Thoracic aorta (tissue), 2 donors: ENCODE results near the gene ADAMTS16. TPM values are rescaled to one million over a fixed set of nuclear protein-coding genes. Genes with fewer than 3 reads are reported as not detected.
"Not testable (repeated sequence)": the region's sequence is repeated elsewhere in the genome, so short reads cannot be mapped to it uniquely, and the experiment has no call there.

ENCODE experiments used
- ATAC-seq: fragments of 150-250 bp; one replicate; pipeline ENCODE4 v1.8.0; 2017; ENCODE audit warnings: low read depth; ENCODE audit not compliant: insufficient number of reproducible peaks, low FRiP score
- DNase-seq: peaks from one replicate; pipeline ENCODE4 v3.0.0-alpha.2; 2020; ENCODE audit warnings: low spot score
- H3K27ac ChIP-seq, 2 donors: fragments of 200-600 bp; sonication (generic); 1 replicate in 1 of 2; 2 replicates in 1 of 2; pipeline ENCODE4 v1.5.1; 2016; ENCODE audit warnings: mild to moderate bottlenecking in 2 of 2, moderate library complexity in 2 of 2
- H3K27me3 ChIP-seq: fragments of 200-600 bp; sonication (generic); replicated peaks from 2 replicates; pipeline ENCODE4 v1.6.0; 2016; ENCODE audit warnings: mild to moderate bottlenecking; ENCODE audit not compliant: insufficient read depth
- H3K36me3 ChIP-seq: fragments of 200-600 bp; sonication (generic); one replicate; pipeline ENCODE4 v1.5.1; 2016
- H3K4me1 ChIP-seq, 2 donors: fragments of 200-600 bp; sonication (generic); 1 replicate in 1 of 2; 2 replicates in 1 of 2; pipeline versions ENCODE4 v1.5.1 to v1.6.0; 2016; ENCODE audit warnings: low read depth in 2 of 2, mild to moderate bottlenecking in 1 of 2; ENCODE audit not compliant: control insufficient read depth in 1 of 2
- H3K4me3 ChIP-seq: fragments of 200-600 bp; sonication (generic); 2 replicates; pipeline ENCODE4 v1.5.1; 2016; ENCODE audit warnings: mild to moderate bottlenecking
- H3K9me3 ChIP-seq: fragments of 200-600 bp; sonication (generic); 2 replicates; pipeline ENCODE4 v1.5.1; 2016
- CTCF ChIP-seq: fragments of 200-600 bp; sonication (generic); IDR thresholded peaks from one replicate; pipeline ENCODE4 v1.5.1; 2019; ENCODE audit warnings: antibody characterized with exemption
- total RNA-seq, 2 donors: library from RNA; depleted of rRNA; stranded (reverse); fragments of >200 nt; gene quantifications; one replicate each; pipeline versions ENCODE4 v1.1.0 to v1.2.3, GENCODE V29; 2016

The ADAMTS16 gene
- total RNA-seq, 2 donors from 2014 or later, result not detected

- H3K36me3 ChIP-seq, result no peaks in the 10 kb centered on the region
- peaks cover 10 to 18% of the 10 kb centered on the region in 2 donors for H3K4me1 ChIP-seq
- H3K4me3 ChIP-seq, result no peak overlapping the region
- TF ChIP-seq CTCF, result no peak
- ATAC-seq, result no peak
- no peak for DNase-seq
- H3K27me3 ChIP-seq, result peaks cover 8% of the 10 kb centered on the region
- no peak overlapping the region for H3K27ac ChIP-seq
- no peaks in the 10 kb centered on the region for H3K9me3 ChIP-seq
Measured at GRCh38 chr5:5135957-5136676, 4.0 kb upstream of the ADAMTS16 start.

GRCh38 chr5:5137851-5138250, 2.3 kb upstream of the ADAMTS16 start:
- Histone ChIP-seq H3K4me1 (peaks cover 11 to 22% of the 10 kb centered on the region in 2 donors), H3K27me3 (peaks cover 12% of the 10 kb centered on the region)
- H3K4me3 ChIP-seq, H3K27ac ChIP-seq, DNase-seq, H3K9me3 ChIP-seq, ATAC-seq, H3K36me3 ChIP-seq: not testable (repeated sequence)

- TF ChIP-seq CTCF, result no peak
- no peak overlapping the region for H3K27ac ChIP-seq
- H3K4me1 ChIP-seq, result peaks cover 11 to 22% of the 10 kb centered on the region in 2 donors
Measured at GRCh38 chr5:5139336-5139776, 774 bp upstream of the ADAMTS16 start.

GRCh38 chr5:5140479-5141338, 579 bp downstream of the ADAMTS16 start:
- DNase-seq, result no peak
- ATAC-seq, result no peak
- no peaks in the 10 kb centered on the region for H3K9me3 ChIP-seq
- peaks cover 12% of the 10 kb centered on the region for H3K27me3 ChIP-seq
- H3K4me1 ChIP-seq, result peaks cover 11 to 22% of the 10 kb centered on the region in 2 donors
- H3K27ac ChIP-seq, result no peak overlapping the region
- no peaks in the 10 kb centered on the region for H3K36me3 ChIP-seq
- peak overlapping the region; percentile 36 for H3K4me3 ChIP-seq
- no peak for TF ChIP-seq CTCF

More at GRCh38 chr5:5139336-5139776, 774 bp upstream of the ADAMTS16 start:
- DNase-seq (no peak), ATAC-seq (no peak)
- Histone ChIP-seq H3K9me3 (no peaks in the 10 kb centered on the region), H3K27me3 (peaks cover 12% of the 10 kb centered on the region), H3K4me3 (no peak overlapping the region), H3K36me3 (no peaks in the 10 kb centered on the region)

- H3K4me1 ChIP-seq, result peaks cover 11 to 22% of the 10 kb centered on the region in 2 donors
- DNase-seq, result no peak
- H3K4me3 ChIP-seq, result peak overlapping the region; percentile 36
- no peaks in the 10 kb centered on the region for H3K9me3 ChIP-seq
- no peak for ATAC-seq
- no peak for TF ChIP-seq CTCF
- no peak overlapping the region for H3K27ac ChIP-seq
- H3K36me3 ChIP-seq, result no peaks in the 10 kb centered on the region
- H3K27me3 ChIP-seq, result peaks cover 12% of the 10 kb centered on the region
Measured at GRCh38 chr5:5141339-5141599, 1.1 kb downstream of the ADAMTS16 start.
